Renal cortex interstitium (tissue), 11 donors: ENCODE results near the gene C5orf52. TPM values are rescaled to one million over a fixed set of nuclear protein-coding genes. Genes with fewer than 3 reads are reported as not detected.
A peak's percentile ranks its signal among the peaks of the same experiment; 100 is the strongest.
"Not testable (repeated sequence)": the region's sequence is repeated elsewhere in the genome, so short reads cannot be mapped to it uniquely, and the experiment has no call there.

Experiments used
- DNase-seq, 11 donors: peaks; one replicate each; pipeline ENCODE4 v3.0.0-alpha.2; 2013; ENCODE audit warnings: low read depth in 9 of 11, low spot score in 4 of 11; ENCODE audit errors: extremely low read depth in 1 of 11
- polyA plus RNA-seq, 3 donors: library from polyadenylated mRNA; unstranded; fragments of 120-200 nt; gene quantifications; one replicate each; pipeline ENCODE4 v1.2.1, GENCODE V29; 2013; ENCODE audit not compliant: insufficient read length in 3 of 3

The C5orf52 gene
- polyA plus RNA-seq, 3 donors, result not detected

DNA sequence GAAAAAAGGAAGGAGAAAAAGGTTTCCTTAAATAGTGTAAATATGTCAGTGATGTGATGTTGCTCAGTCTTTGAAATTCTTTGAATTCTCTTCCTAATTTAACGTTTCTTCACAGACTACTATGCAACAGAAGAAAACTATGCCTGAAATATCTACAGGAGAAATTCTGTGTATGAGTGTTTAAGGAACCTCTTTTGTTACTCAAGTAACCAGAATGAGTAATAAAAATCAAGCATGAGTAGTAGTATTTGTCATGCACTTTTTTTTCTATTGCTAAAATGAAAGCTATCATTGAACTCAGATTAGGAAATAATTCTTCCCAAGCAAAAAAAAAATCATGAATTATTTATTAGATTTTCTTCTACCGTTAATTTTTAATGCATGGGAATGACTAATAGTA is 39.5 kb downstream of the C5orf52 start:
- no peak for DNase-seq

GRCh38 chr5:157713830-157714595 is 42.7 kb downstream of the C5orf52 start:
- no peak for DNase-seq

GRCh38 chr5:157714596-157714864 is 43.2 kb downstream of the C5orf52 start:
- DNase-seq, result no peak

DNA sequence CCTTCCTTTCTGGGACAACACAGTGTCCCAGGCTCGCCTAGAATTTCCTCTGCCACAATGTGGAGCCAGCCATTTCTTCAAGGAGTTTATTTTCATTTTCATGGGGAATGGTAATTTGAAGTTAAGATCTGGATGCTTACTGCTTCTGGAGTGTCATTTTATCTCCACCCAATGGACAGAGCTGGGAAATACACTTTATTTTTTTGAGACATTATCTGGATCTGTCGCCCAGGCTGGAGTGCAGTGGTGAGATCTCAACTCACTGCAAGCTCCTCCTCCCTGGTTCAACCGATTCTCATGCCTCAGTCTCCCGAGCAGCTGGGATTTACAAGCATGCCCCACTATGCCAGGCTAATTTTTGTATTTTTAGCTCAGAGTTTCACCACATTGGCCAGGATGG is 47.2 kb downstream of the C5orf52 start:
- DNase-seq, result peak; percentile 15 to 62 (median 47)

- no peak for DNase-seq
Observed at GRCh38 chr5:157719245-157719644, 47.9 kb downstream of the C5orf52 start.

DNA sequence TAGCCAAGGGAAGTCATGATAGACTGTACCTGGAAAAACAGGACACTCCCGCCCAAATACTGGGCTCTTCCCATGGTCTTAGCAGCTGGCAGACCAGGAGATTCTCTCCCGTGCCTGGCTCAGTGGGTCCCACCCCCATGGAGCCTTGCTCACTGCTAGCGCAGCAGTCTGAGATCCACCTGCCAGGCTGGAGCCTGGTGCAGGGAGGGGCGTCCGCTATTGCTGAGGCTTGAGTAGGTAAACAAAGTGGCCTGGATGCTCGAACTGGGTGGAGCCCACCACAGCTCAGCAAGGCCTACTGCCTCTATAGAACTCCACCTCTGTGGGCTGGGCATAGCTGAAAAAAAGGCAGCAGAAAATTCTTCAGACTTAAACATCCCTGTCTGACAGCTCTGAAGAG is 49.8 kb downstream of the C5orf52 start:
- no peak for DNase-seq

GRCh38 chr5:157722895-157723294 is 51.6 kb downstream of the C5orf52 start:
- DNase-seq, result not testable (repeated sequence)

DNA sequence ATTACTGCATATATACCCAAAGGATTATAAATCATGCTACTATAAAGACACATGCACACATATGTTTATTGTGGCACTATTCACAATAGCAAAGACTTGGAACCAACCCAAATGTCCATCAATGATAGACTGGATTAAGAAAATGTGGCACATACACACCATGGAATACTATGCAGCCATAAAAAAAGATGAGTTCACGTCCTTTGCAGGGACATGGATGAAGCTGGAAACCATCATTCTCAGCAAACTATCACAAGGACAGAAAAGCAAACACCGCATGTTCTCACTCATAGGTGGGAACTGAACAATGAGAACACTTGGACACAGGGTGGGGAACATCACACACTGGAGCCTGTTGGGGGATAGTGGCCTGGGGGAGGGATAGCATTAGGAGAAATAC is 55.3 kb downstream of the C5orf52 start:
- DNase-seq, result not testable (repeated sequence)

DNA sequence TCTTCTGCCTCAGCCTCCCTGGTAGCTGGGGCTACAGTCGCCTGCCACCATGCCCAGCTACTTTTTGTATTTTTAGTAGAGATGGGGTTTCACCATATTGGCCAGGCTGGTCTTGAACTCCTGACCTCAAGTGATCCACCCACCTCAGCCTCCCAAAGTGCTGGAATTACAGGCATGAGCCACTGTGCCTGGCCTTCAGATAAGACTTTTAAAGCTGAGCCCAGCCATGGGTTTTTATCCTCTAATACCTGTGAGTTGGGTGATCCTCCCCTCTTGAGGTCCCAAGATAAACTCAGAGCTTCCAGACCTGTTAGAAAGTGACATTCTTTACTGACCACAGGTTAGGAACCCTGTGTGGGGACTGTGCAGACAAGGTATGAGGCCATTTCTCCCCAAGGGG is 56.5 kb downstream of the C5orf52 start:
- DNase-seq, result not testable (repeated sequence)

Other genes with a start within 250 kb of the C5orf52 start
- under 1 TPM; 0.32 to 0.62 (median 0.39) TPM for gene NIPAL4, start 211.3 kb upstream of the C5orf52 start, polyA plus RNA-seq
- gene ADAM19, start 95.8 kb upstream of the C5orf52 start, polyA plus RNA-seq, result 10 to 100 TPM in 1 of 3 donors, 1 to 10 TPM in 2; 8.4 to 11.6 (median 8.7) TPM
- under 1 TPM; 0.33 to 0.55 (median 0.45) TPM for gene SOX30, start 19.1 kb upstream of the C5orf52 start, polyA plus RNA-seq
- 10 to 100 TPM; 20.9 to 29.6 (median 27.8) TPM for gene THG1L, start 59.9 kb downstream of the C5orf52 start, polyA plus RNA-seq
- gene LSM11, start 72.2 kb downstream of the C5orf52 start, polyA plus RNA-seq, result 1 to 10 TPM; 7.9 to 8.2 (median 7.9) TPM
- gene CLINT1, start 187.6 kb downstream of the C5orf52 start, polyA plus RNA-seq, result 100 to 1,000 TPM; 116 to 141 (median 135) TPM